GM20000 (cell line): Measurements from ENCODE around the gene LAG3.

Experiments
- DNase-seq: peaks from one replicate; pipeline ENCODE4 v3.0.0; 2012; ENCODE audit warnings: low spot score
- CTCF ChIP-seq: IDR thresholded peaks from 2 replicates; pipeline ENCODE4 v1.5.1; 2012; ENCODE audit warnings: mild to moderate bottlenecking, control low read depth; ENCODE audit errors: extremely low read depth, missing control alignments

LAG3 gene

GRCh38 chr12:6826734-6827436 lies 54.6 kb downstream of the LAG3 start:
- DNase-seq, result no peak
- no peak for TF ChIP-seq CTCF

DNA sequence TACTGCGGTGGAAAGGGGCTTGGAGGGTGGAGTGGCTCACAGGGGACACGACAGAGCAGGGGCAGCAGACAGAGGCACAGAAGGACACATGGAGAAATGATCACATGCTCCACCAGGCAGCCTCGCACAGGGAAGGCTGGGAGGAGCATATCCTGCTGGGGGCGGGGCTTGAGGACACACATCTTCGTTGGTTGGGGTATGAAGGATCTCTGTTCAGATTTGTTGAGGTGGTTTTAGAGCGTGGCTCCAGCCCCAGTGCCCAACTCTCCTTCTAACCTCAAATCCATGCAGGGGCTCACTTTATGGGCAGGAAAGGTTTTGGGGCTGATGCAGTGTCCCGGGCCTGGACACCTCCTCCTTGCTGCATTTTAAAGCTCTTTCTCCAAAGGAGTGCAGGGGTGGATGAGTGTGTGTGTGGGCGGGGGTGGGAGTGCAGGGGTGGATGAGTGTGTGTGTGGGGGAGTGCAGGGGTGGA lies 55.2 kb downstream of the LAG3 start:
- TF ChIP-seq CTCF, result no peak
- DNase-seq, result peak; percentile 71
